ENCODE measurements around the gene MSH3. TPM values are rescaled to one million over a fixed set of nuclear protein-coding genes. Genes with fewer than 3 reads are reported as not detected.
A peak's percentile ranks its signal among the peaks of the same experiment; 100 is the strongest.
"Not testable (repeated sequence)": the region's sequence is repeated elsewhere in the genome, so short reads cannot be mapped to it uniquely, and the experiment has no call there.

Gene MSH3
- total RNA-seq, 1 experiment from 2014 or later = 17.4 TPM

GRCh38 chr5:80646926-80647325, 7.5 kb upstream of the MSH3 start:
- in situ Hi-C loops (cut with HindIII; ENCODE audit: low pct_unique_long_range_greater_than_20kb, low sequenced_read_pairs) = no loop called here
- no peak for DNase-seq (ENCODE audit: low read depth, low spot score)

- DNase-seq (ENCODE audit: low read depth, low spot score) = no peak
- in situ Hi-C loops (cut with HindIII; ENCODE audit: low pct_unique_long_range_greater_than_20kb, low sequenced_read_pairs) = no loop called here
Observed at GRCh38 chr5:80653502-80653901, 950 bp upstream of the MSH3 start.

- in situ Hi-C loops (cut with HindIII; ENCODE audit: low pct_unique_long_range_greater_than_20kb, low sequenced_read_pairs) = no loop called here
- DNase-seq (ENCODE audit: low read depth, low spot score) = no peak
Observed at GRCh38 chr5:80654054-80654390, 430 bp upstream of the MSH3 start.

GRCh38 chr5:80655231-80655774, 851 bp downstream of the MSH3 start:
- DNase-seq (ENCODE audit: low read depth, low spot score) = no peak
- in situ Hi-C loops (cut with HindIII; ENCODE audit: low pct_unique_long_range_greater_than_20kb, low sequenced_read_pairs) = no loop called here

GRCh38 chr5:80656425-80656824, 2.0 kb downstream of the MSH3 start:
- in situ Hi-C loops (cut with HindIII; ENCODE audit: low pct_unique_long_range_greater_than_20kb, low sequenced_read_pairs) = no loop called here
- DNase-seq (ENCODE audit: low read depth, low spot score) = peak; percentile 64

- no peak for DNase-seq (ENCODE audit: low read depth, low spot score)
- in situ Hi-C loops (cut with HindIII; ENCODE audit: low pct_unique_long_range_greater_than_20kb, low sequenced_read_pairs) = no loop called here
Observed at GRCh38 chr5:80659106-80659505, 4.7 kb downstream of the MSH3 start.

- DNase-seq (ENCODE audit: low read depth, low spot score); in situ Hi-C loops (cut with HindIII; ENCODE audit: low pct_unique_long_range_greater_than_20kb, low sequenced_read_pairs): not testable (repeated sequence)
Observed at GRCh38 chr5:80660661-80661060, 6.2 kb downstream of the MSH3 start.

GRCh38 chr5:80662108-80662507, 7.7 kb downstream of the MSH3 start:
- DNase-seq (ENCODE audit: low read depth, low spot score) = no peak
- in situ Hi-C loops (cut with HindIII; ENCODE audit: low pct_unique_long_range_greater_than_20kb, low sequenced_read_pairs) = no loop called here

- in situ Hi-C loops (cut with HindIII; ENCODE audit: low pct_unique_long_range_greater_than_20kb, low sequenced_read_pairs) = no loop called here
- DNase-seq (ENCODE audit: low read depth, low spot score) = no peak
Observed at GRCh38 chr5:80665057-80665456, 10.6 kb downstream of the MSH3 start.

GRCh38 chr5:80667384-80667783, 12.9 kb downstream of the MSH3 start:
- in situ Hi-C loops (cut with HindIII; ENCODE audit: low pct_unique_long_range_greater_than_20kb, low sequenced_read_pairs) = no loop called here
- DNase-seq (ENCODE audit: low read depth, low spot score) = no peak

- in situ Hi-C loops (cut with HindIII; ENCODE audit: low pct_unique_long_range_greater_than_20kb, low sequenced_read_pairs) = no loop called here
- no peak for DNase-seq (ENCODE audit: low read depth, low spot score)
Observed at GRCh38 chr5:80668016-80668969, 13.8 kb downstream of the MSH3 start.

GRCh38 chr5:80672140-80672736, 17.8 kb downstream of the MSH3 start:
- DNase-seq (ENCODE audit: low read depth, low spot score) = peak; percentile 89
- in situ Hi-C loops (cut with HindIII; ENCODE audit: low pct_unique_long_range_greater_than_20kb, low sequenced_read_pairs) = no loop called here

- in situ Hi-C loops (cut with HindIII; ENCODE audit: low pct_unique_long_range_greater_than_20kb, low sequenced_read_pairs) = no loop called here
- no peak for DNase-seq (ENCODE audit: low read depth, low spot score)
Observed at GRCh38 chr5:80676706-80677105, 22.3 kb downstream of the MSH3 start.

- peak; percentile 55 for DNase-seq (ENCODE audit: low read depth, low spot score)
Observed at GRCh38 chr5:80686757-80687156, 32.3 kb downstream of the MSH3 start.

GRCh38 chr5:80688648-80689420, 34.4 kb downstream of the MSH3 start:
- in situ Hi-C loops (cut with HindIII; ENCODE audit: low pct_unique_long_range_greater_than_20kb, low sequenced_read_pairs) = no loop called here
- DNase-seq (ENCODE audit: low read depth, low spot score) = no peak

More at GRCh38 chr5:80686757-80687156, 32.3 kb downstream of the MSH3 start:
- in situ Hi-C loops (cut with HindIII; ENCODE audit: low pct_unique_long_range_greater_than_20kb, low sequenced_read_pairs) = no loop called here

- no peak for DNase-seq (ENCODE audit: low read depth, low spot score)
- in situ Hi-C loops (cut with HindIII; ENCODE audit: low pct_unique_long_range_greater_than_20kb, low sequenced_read_pairs) = no loop called here
Observed at GRCh38 chr5:80689627-80690026, 35.2 kb downstream of the MSH3 start.

- in situ Hi-C loops (cut with HindIII; ENCODE audit: low pct_unique_long_range_greater_than_20kb, low sequenced_read_pairs) = no loop called here
- no peak for DNase-seq (ENCODE audit: low read depth, low spot score)
Observed at GRCh38 chr5:80695666-80696065, 41.2 kb downstream of the MSH3 start.

- DNase-seq (ENCODE audit: low read depth, low spot score) = no peak
- in situ Hi-C loops (cut with HindIII; ENCODE audit: low pct_unique_long_range_greater_than_20kb, low sequenced_read_pairs) = no loop called here
Observed at GRCh38 chr5:80696450-80696849, 42.0 kb downstream of the MSH3 start.
